Osteoblast (primary cell): ENCODE data around the gene CCNJL. TPM values are rescaled to one million over a fixed set of nuclear protein-coding genes. Genes with fewer than 3 reads are reported as not detected.

Experiments used
- DNase-seq: peaks from one replicate; pipeline ENCODE4 v3.0.0; 2011; ENCODE audit warnings: low spot score, mixed read lengths; ENCODE audit not compliant: insufficient read length; ENCODE audit errors: missing footprints
- H2AFZ ChIP-seq: 2 replicates; pipeline ENCODE4 v1.6.0; 2011; ENCODE audit warnings: mild to moderate bottlenecking, low read length
- H3K27ac ChIP-seq: 2 replicates; pipeline ENCODE4 v1.5.1; 2011; ENCODE audit warnings: mild to moderate bottlenecking, low read depth, low read length, moderate library complexity
- H3K27me3 ChIP-seq: 2 replicates; pipeline ENCODE4 v1.6.0; 2012; ENCODE audit warnings: mild to moderate bottlenecking, control low read depth, inconsistent platforms, low read length, moderate library complexity; ENCODE audit not compliant: insufficient read depth
- H3K36me3 ChIP-seq: 2 replicates; pipeline ENCODE4 v1.5.1; 2011; ENCODE audit warnings: mild to moderate bottlenecking, low read length, control low read depth, moderate library complexity; ENCODE audit not compliant: insufficient read depth
- H3K4me1 ChIP-seq: 2 replicates; pipeline ENCODE4 v1.5.1; 2011; ENCODE audit warnings: mild to moderate bottlenecking, low read length, control low read depth, moderate library complexity; ENCODE audit not compliant: insufficient read depth
- H3K4me2 ChIP-seq: 2 replicates; pipeline ENCODE4 v1.6.0; 2011; ENCODE audit warnings: mild to moderate bottlenecking, low read length; ENCODE audit not compliant: insufficient read depth
- H3K4me3 ChIP-seq: fragments of 200-600 bp; sonication (generic); 3 replicates; pipeline ENCODE4 v1.5.1; 2012; ENCODE audit warnings: mild to moderate bottlenecking, low read length, inconsistent platforms; ENCODE audit not compliant: insufficient read depth
- H3K79me2 ChIP-seq: 2 replicates; pipeline ENCODE4 v1.6.0; 2012; ENCODE audit warnings: mild to moderate bottlenecking, low read length, control low read depth, inconsistent platforms; ENCODE audit not compliant: insufficient read depth
- H3K9me3 ChIP-seq: 2 replicates; pipeline ENCODE4 v1.5.1; 2011; ENCODE audit warnings: low read depth, low read length, control low read depth
- H4K20me1 ChIP-seq: 2 replicates; pipeline ENCODE4 v1.6.0; 2012; ENCODE audit warnings: mild to moderate bottlenecking, low read length, control low read depth; ENCODE audit not compliant: insufficient read depth
- total RNA-seq: library from RNA; depleted of rRNA; stranded (reverse); fragments of >200 nt; gene quantifications from 2 replicates; pipeline ENCODE4 v1.2.3, GENCODE V29; 2012
- TF ChIP-seq, protein P1 (sequence below): IDR thresholded peaks from 2 replicates; pipeline ENCODE4 v1.5.1; 2011; ENCODE audit warnings: mild to moderate bottlenecking, low read depth, low read length, moderate library complexity; ENCODE audit errors: extremely low read depth

Gene CCNJL, protein sequence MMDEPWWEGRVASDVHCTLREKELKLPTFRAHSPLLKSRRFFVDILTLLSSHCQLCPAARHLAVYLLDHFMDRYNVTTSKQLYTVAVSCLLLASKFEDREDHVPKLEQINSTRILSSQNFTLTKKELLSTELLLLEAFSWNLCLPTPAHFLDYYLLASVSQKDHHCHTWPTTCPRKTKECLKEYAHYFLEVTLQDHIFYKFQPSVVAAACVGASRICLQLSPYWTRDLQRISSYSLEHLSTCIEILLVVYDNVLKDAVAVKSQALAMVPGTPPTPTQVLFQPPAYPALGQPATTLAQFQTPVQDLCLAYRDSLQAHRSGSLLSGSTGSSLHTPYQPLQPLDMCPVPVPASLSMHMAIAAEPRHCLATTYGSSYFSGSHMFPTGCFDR
- 0.88 and 1.1 TPM in 2 replicates for total RNA-seq

DNA sequence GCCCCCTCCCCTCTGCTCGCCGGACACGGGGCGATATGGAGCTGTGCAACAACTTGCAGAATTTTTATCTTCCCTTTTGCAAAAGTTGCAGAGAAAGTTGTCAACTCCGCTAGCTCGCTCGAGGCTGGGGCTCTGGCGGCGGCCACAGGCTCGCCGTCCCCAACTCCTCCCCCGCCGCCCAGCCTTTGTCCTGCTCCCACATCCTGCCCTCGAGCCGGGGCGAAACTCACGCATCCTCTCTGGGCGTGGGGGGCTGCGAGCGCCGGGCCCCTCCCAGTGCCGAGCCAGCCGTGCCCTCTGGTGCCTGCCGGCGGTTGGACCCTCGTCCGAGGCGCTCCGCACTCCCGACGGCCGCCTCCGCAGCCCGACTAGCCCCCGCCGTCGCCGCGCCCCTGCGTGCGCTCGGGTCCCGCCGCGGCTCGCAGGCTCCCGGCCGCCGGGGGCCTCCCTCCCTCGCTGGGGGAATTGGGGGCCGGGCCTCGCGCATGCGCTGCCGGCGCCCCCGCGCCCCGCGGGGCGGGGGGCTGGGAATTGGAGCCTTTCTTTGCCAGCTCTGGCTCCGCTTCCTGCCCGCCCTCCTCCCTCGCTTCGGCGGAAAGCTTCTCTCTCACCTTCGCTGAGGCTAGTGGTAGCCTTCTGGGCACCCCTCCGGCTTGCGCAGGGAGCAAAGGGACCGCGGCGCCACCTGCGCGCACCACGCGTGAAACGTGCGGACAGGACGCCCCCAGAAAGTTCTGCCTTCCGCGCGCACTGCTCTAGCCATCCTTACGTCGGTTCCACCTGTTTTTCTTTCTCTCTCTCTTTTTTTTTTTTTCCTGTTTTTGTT lies at the start of gene CCNJL:
Gene CCNJL (minus strand): TSS at position 431 of the 826 bp plus-strand sequence. CDS start 641 bp downstream, outside the sequence.
- TF ChIP-seq, protein P1, sequence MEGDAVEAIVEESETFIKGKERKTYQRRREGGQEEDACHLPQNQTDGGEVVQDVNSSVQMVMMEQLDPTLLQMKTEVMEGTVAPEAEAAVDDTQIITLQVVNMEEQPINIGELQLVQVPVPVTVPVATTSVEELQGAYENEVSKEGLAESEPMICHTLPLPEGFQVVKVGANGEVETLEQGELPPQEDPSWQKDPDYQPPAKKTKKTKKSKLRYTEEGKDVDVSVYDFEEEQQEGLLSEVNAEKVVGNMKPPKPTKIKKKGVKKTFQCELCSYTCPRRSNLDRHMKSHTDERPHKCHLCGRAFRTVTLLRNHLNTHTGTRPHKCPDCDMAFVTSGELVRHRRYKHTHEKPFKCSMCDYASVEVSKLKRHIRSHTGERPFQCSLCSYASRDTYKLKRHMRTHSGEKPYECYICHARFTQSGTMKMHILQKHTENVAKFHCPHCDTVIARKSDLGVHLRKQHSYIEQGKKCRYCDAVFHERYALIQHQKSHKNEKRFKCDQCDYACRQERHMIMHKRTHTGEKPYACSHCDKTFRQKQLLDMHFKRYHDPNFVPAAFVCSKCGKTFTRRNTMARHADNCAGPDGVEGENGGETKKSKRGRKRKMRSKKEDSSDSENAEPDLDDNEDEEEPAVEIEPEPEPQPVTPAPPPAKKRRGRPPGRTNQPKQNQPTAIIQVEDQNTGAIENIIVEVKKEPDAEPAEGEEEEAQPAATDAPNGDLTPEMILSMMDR, result no peak
- DNase-seq, result peak; percentile 91
- Histone ChIP-seq H3K27ac (no peak within 1 kb of the TSS), H3K79me2 (no peaks in the 10 kb centered on the region), H4K20me1 (no peaks in the 10 kb centered on the region), H3K27me3 (peaks cover 46% of the 10 kb centered on the region), H3K4me2 (peak within 1 kb of the TSS; percentile 80), H3K4me1 (peaks cover 3% of the 10 kb centered on the region), H3K9me3 (no peaks in the 10 kb centered on the region), H3K36me3 (no peaks in the 10 kb centered on the region), H3K4me3 (peak within 1 kb of the TSS; percentile 69), H2AFZ (peak within 1 kb of the TSS; percentile 68)

DNA sequence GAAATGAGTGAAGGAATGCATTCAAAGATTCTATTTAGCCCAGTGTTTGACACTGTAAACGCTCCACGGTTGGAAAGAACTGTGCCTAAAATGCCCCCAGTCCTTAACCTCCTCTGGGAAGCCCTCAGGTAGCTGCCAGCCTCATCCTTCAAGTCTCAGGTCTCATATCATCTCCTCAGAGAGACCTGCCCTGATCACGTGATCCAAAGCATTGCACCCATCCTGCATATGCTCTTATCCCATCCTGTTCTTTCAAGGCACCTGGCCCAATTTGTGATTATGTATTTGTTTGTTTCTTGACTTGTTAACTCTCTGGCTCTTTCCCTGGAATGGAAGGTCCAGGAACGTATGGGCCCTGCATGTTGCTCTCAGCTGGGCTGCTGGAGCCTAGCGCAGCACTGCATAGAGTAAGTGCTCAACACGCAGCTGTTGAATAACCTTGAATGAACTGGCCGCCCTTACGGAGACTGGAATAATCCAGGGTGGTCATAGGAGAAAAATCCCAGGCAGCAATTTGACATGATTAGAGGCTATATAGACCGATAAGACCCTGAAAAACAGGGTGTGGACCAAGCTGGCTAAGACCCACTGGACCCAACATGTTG lies 49.4 kb upstream of the CCNJL start:
- TF ChIP-seq, protein P1, result no peak
- no peak for DNase-seq

DNA sequence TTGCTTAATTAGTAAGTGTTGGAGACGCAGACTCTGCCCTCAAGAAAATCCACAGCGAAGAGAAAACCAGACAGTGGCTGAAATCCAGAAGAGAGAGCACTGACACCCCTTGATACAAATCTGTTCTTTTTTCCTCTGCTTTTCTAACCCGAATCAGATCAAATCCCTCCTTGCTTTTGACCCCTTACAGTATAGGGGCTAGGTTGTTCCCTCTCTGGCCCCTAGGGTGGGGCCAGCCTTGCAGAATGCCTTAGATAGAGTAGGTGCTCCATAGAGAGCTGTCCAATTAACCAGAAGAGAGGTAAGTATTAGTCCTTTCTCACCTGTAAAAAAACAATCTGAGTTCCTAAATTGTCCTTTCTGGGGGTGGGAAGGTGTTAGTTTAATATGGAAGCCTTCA lies 47.9 kb upstream of the CCNJL start:
- Histone ChIP-seq H3K4me1 (no peaks in the 10 kb centered on the region), H4K20me1 (no peaks in the 10 kb centered on the region), H3K4me3 (no peak overlapping the region), H3K4me2 (no peak overlapping the region), H2AFZ (peak overlapping the region; percentile 58), H3K27me3 (no peaks in the 10 kb centered on the region), H3K27ac (no peak overlapping the region), H3K79me2 (no peaks in the 10 kb centered on the region), H3K9me3 (no peaks in the 10 kb centered on the region), H3K36me3 (no peaks in the 10 kb centered on the region)
- TF ChIP-seq, protein P1, result no peak
- no peak for DNase-seq

More for the DNA sequence above, 49.4 kb upstream of the CCNJL start:
- no peaks in the 10 kb centered on the region for H3K4me1 ChIP-seq
- no peak overlapping the region for H3K4me2 ChIP-seq
- H3K79me2 ChIP-seq, result no peaks in the 10 kb centered on the region
- no peak overlapping the region for H3K27ac ChIP-seq
- H4K20me1 ChIP-seq, result no peaks in the 10 kb centered on the region
- no peaks in the 10 kb centered on the region for H3K9me3 ChIP-seq
- no peak overlapping the region for H2AFZ ChIP-seq
- H3K4me3 ChIP-seq, result no peak overlapping the region
- no peaks in the 10 kb centered on the region for H3K27me3 ChIP-seq
- no peaks in the 10 kb centered on the region for H3K36me3 ChIP-seq

DNA sequence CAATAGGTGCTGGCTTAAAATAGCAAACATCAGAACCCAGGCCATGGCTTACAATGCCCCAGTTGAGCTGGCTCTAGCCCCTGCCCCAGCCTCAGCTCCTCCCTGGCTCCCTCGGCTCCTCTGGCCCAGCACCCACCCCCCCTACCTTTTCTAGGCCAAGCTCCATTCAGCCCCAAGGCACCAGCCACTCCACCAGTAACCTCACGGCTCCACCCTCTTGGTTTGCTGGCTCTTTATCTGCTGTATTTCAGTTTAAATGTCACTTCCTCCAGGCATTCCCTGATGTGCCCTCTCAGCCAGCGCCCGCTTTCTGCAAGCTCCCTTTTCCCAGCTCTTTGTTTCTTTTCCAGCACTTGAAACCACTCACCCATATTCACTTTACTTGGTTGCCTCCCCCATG lies 47.5 kb upstream of the CCNJL start:
- H4K20me1 ChIP-seq, result no peaks in the 10 kb centered on the region
- H3K4me1 ChIP-seq, result no peaks in the 10 kb centered on the region
- no peaks in the 10 kb centered on the region for H3K79me2 ChIP-seq
- no peaks in the 10 kb centered on the region for H3K9me3 ChIP-seq
- no peaks in the 10 kb centered on the region for H3K36me3 ChIP-seq
- no peak overlapping the region for H3K27ac ChIP-seq
- TF ChIP-seq, protein P1, result no peak
- DNase-seq, result no peak
- H3K4me3 ChIP-seq, result no peak overlapping the region
- peak overlapping the region; percentile 58 for H2AFZ ChIP-seq
- H3K27me3 ChIP-seq, result no peaks in the 10 kb centered on the region
- H3K4me2 ChIP-seq, result no peak overlapping the region
